SJCRH30 (cell line): ENCODE results near the gene TMEM44. TPM values are rescaled to one million over a fixed set of nuclear protein-coding genes. Genes with fewer than 3 reads are reported as not detected.
"Not testable (repeated sequence)": the region's sequence is repeated elsewhere in the genome, so short reads cannot be mapped to it uniquely, and the experiment has no call there.

ENCODE experiments used
- DNase-seq, 2 experiments: peaks; one replicate each; pipeline ENCODE4 v3.0.0-alpha.2; 2015 to 2020
- H3K27ac ChIP-seq: fragments of 250-450 bp; sonication (Bioruptor Pico); 2 replicates; pipeline ENCODE4 v1.5.1; 2020; ENCODE audit warnings: mild to moderate bottlenecking, moderate library complexity
- H3K27me3 ChIP-seq: fragments of 250-450 bp; sonication (Bioruptor Pico); 2 replicates; pipeline ENCODE4 v1.5.1; 2020; ENCODE audit warnings: mild to moderate bottlenecking, moderate library complexity
- H3K36me3 ChIP-seq: fragments of 250-450 bp; sonication (Bioruptor Pico); 2 replicates; pipeline ENCODE4 v1.5.1; 2020; ENCODE audit warnings: mild to moderate bottlenecking, moderate library complexity
- H3K4me1 ChIP-seq: fragments of 250-450 bp; sonication (Bioruptor Pico); 2 replicates; pipeline ENCODE4 v1.5.1; 2020; ENCODE audit warnings: mild to moderate bottlenecking, moderate library complexity
- H3K4me3 ChIP-seq: fragments of 250-450 bp; sonication (Bioruptor Pico); 2 replicates; pipeline ENCODE4 v1.5.1; 2020; ENCODE audit warnings: mild to moderate bottlenecking, moderate library complexity
- H3K9me3 ChIP-seq: fragments of 250-450 bp; sonication (Bioruptor Pico); replicated peaks from 2 replicates; pipeline ENCODE4 v1.5.1; 2020; ENCODE audit warnings: mild to moderate bottlenecking, moderate library complexity
- total RNA-seq: library from RNA; depleted of rRNA; stranded (reverse); fragments of >200 nt; shearing (Covaris generic); gene quantifications from 2 replicates; pipeline ENCODE4 v1.2.3, GENCODE V29; 2014; rRNA removed

Gene TMEM44
- total RNA-seq, 1 experiment from 2014 or later, result 9.4 TPM

DNA sequence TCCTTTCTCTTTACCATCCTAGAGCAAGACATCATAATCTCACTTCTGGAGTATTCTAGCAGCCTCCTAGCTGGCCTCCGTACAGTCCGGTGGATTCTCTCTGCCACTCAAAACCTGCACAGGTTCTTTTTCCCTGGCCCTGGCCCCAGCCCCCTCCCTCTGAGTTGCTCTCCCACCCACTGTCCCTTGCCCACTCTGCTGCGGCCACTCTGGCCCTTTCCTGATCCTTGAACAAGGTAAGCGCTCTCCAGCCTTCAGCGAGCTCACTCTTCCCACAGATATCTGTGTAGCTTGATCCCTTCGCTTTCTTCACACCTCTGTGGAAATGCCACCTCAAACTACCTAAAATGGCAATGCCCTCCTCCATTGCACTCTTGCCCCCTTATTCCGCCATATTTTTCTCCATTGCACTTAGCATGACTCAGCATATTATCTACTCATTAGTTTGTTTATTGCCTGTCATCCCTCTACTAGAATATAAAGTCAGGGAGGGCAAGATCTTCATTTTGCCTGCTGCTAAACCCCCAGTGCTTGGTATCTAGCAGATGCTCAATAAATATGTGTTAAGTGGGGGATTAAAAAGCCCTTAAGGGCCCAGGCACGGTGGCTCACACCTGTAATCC is 80.8 kb downstream of the TMEM44 start:
- H3K4me3 ChIP-seq, result no peak overlapping the region
- no peak overlapping the region for H3K27ac ChIP-seq
- no peak for DNase-seq
- no peaks in the 10 kb centered on the region; the same call in 1 of the 2 replicates for H3K9me3 ChIP-seq
- no peaks in the 10 kb centered on the region for H3K27me3 ChIP-seq
- H3K36me3 ChIP-seq, result no peaks in the 10 kb centered on the region
- peaks cover 29% of the 10 kb centered on the region for H3K4me1 ChIP-seq

DNA sequence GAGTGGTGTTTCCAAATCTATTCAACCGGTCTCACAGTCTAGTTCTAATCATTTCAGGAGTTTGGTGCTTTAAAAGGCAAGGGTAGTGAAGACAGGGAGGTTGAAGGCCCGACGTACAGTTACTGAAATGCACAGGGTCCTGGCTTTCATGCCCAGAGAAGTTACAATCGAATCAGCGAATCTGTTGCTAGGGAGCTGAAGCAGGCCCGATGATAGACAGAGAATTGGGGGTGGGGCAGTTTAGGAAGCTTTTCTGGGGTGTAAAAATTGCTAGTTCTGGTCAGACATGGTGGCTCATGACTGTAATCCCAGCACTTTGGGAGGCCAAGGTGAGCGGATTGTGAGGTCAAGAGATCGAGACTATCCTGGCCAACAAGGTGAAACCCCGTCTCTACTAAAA is 83.4 kb downstream of the TMEM44 start:
- DNase-seq, result no peak
- peaks cover 18% of the 10 kb centered on the region; the same call in 1 of the 2 replicates for H3K4me1 ChIP-seq
- no peaks in the 10 kb centered on the region; the same call in 1 of the 2 replicates for H3K9me3 ChIP-seq
- H3K27ac ChIP-seq, result peak overlapping the region; percentile 58; the same call in 1 of the 2 replicates
- H3K27me3 ChIP-seq, result no peaks in the 10 kb centered on the region
- H3K4me3 ChIP-seq, result no peak overlapping the region
- no peaks in the 10 kb centered on the region for H3K36me3 ChIP-seq

- Histone ChIP-seq H3K27me3 (no peaks in the 10 kb centered on the region), H3K4me3 (no peak overlapping the region; the same call in 1 of the 2 replicates), H3K4me1 (peaks cover 18% of the 10 kb centered on the region; the same call in 1 of the 2 replicates), H3K36me3 (no peaks in the 10 kb centered on the region), H3K27ac (no peak overlapping the region; the same call in 1 of the 2 replicates), H3K9me3 (no peaks in the 10 kb centered on the region; the same call in 1 of the 2 replicates)
- peak in 1 of 2 experiments; percentile 47 for DNase-seq
These were observed 84.6 kb downstream of the TMEM44 start for GRCh38 chr3:194548346-194549321.

- no peaks in the 10 kb centered on the region for H3K27me3 ChIP-seq
- H3K36me3 ChIP-seq, result no peaks in the 10 kb centered on the region
- peaks cover 18% of the 10 kb centered on the region; the same call in 1 of the 2 replicates for H3K4me1 ChIP-seq
- no peaks in the 10 kb centered on the region; the same call in 1 of the 2 replicates for H3K9me3 ChIP-seq
- H3K27ac ChIP-seq, result no peak overlapping the region
- no peak overlapping the region for H3K4me3 ChIP-seq
- DNase-seq, result no peak
These were observed 86.2 kb downstream of the TMEM44 start for GRCh38 chr3:194547042-194547441.

DNA sequence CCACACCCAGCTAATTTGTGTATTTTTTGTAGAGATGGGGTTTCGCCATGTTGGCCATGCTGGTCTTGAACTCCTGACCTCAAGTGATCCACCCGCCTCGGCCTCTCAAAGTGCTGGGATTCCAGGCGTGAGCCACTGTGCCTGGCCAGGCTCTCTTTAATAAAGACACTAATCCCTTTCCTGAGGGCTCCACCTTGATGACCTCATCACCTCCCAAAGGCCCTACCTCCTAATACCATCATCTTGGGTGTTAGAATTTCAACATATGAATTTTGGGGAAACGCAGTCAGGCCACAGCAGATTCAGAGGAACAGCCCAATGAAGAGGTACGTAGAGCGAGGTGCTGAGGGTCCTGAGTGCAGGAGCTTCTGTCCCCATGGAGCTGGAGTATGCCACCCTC is 87.7 kb downstream of the TMEM44 start:
- not testable (repeated sequence) for H3K4me3 ChIP-seq, DNase-seq
- peaks cover 14% of the 10 kb centered on the region; the same call in 1 of the 2 replicates for H3K4me1 ChIP-seq

GRCh38 chr3:194543550-194543949 is 89.7 kb downstream of the TMEM44 start:
- H3K36me3 ChIP-seq, result no peaks in the 10 kb centered on the region
- H3K27ac ChIP-seq, result no peak overlapping the region
- H3K27me3 ChIP-seq, result no peaks in the 10 kb centered on the region
- H3K4me3 ChIP-seq, result no peak overlapping the region
- DNase-seq, result no peak
- H3K9me3 ChIP-seq, result no peaks in the 10 kb centered on the region; the same call in 1 of the 2 replicates
- peaks cover 2% of the 10 kb centered on the region; the same call in 1 of the 2 replicates for H3K4me1 ChIP-seq

More for the DNA sequence above, 87.7 kb downstream of the TMEM44 start:
- not testable (repeated sequence) for H3K27ac ChIP-seq, H3K36me3 ChIP-seq, H3K27me3 ChIP-seq, H3K9me3 ChIP-seq

DNA sequence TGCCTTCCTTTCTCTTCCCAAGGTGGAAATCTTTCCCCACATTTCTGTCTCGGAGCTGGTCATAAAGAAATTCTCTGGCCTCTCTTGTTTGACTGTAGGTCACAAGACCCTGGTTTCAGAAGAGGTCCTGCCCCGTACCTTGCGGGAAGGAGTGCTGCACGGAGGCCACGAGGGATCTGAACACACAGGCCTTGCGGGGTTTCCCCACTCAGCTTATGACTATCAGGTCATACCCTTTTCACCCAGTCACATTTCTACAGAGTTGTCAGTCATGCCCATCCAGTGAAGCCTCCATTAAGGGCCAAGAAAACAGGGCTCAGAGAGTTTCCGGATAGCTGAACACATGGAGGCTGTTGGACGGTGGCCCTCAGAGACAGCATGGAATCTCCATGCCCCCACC is 91.7 kb downstream of the TMEM44 start:
- no peak overlapping the region for H3K4me3 ChIP-seq
- H3K27ac ChIP-seq, result no peak overlapping the region
- no peaks in the 10 kb centered on the region for H3K27me3 ChIP-seq
- no peaks in the 10 kb centered on the region for H3K36me3 ChIP-seq
- peaks cover 10% of the 10 kb centered on the region; the same call in 1 of the 2 replicates for H3K4me1 ChIP-seq
- DNase-seq, result no peak
- H3K9me3 ChIP-seq, result no peaks in the 10 kb centered on the region

DNA sequence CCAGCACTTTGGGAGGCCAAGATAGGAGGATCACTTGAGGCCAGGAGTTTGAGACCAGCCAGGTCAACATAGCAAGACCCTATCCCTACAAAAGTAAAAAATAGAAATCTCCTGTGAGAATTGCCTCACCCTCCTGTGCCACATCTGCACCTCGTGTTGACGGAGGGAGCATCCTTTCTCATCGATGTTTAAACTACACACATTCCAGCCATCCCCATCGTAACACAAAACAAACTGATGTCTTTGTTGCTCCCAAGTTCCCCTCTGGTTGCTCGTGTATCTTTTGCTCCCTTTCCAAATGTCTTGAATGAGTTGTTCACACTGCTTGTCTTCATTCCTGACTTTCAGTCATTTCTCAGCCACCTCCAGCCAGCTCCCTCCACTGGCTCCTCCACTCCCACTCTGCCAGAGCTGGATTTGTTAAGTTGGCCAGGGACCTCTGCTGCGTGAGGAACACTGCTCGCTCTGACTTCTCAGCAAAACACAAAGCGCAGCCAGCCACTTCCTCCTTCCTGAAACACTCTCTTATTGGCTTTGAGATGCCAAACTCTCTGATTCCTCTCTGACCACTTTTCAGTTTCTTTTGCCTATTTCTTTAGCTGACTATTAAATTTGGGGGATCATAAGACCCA is 92.8 kb downstream of the TMEM44 start:
- no peak for DNase-seq
- Histone ChIP-seq H3K27ac (no peak overlapping the region), H3K27me3 (no peaks in the 10 kb centered on the region)

GRCh38 chr3:194539498-194539897 is 93.7 kb downstream of the TMEM44 start:
- Histone ChIP-seq H3K4me1 (peaks cover 13% of the 10 kb centered on the region; the same call in 1 of the 2 replicates), H3K4me3 (no peak overlapping the region), H3K27me3 (no peaks in the 10 kb centered on the region), H3K9me3 (no peaks in the 10 kb centered on the region), H3K27ac (no peak overlapping the region), H3K36me3 (no peaks in the 10 kb centered on the region)
- DNase-seq, result no peak

More for the DNA sequence above, 92.8 kb downstream of the TMEM44 start:
- Histone ChIP-seq H3K36me3 (no peaks in the 10 kb centered on the region), H3K4me3 (no peak overlapping the region), H3K9me3 (no peaks in the 10 kb centered on the region), H3K4me1 (peaks cover 13% of the 10 kb centered on the region; the same call in 1 of the 2 replicates)

DNA sequence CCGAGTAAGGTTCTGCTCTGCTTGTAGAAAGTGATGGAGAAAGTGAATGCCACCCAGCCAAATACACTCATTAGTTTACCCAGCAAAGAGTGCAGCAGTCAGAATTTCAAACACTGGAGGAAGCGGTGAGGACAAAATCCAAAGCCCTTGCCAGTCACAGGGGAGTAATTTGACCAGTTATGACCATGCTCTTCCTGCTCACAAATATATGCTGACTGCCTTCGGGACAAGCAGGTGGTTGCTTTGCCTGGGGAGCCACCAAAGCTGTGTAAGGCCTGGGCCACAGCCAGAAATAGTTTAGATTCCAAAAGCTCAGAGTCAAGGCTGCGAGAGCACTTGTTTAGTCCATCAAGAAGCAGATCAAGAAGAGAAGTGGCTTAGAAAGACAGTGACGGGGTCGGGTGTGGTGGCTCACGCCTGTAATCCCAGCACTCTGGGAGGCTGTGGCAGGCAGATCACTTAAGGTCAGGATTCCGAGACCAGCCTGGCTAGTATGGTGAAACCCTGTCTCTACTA is 95.4 kb downstream of the TMEM44 start:
- Histone ChIP-seq H3K36me3 (no peaks in the 10 kb centered on the region), H3K4me3 (peak overlapping the region; percentile 8; the same call in 1 of the 2 replicates), H3K4me1 (peaks cover 13% of the 10 kb centered on the region; the same call in 1 of the 2 replicates), H3K9me3 (no peaks in the 10 kb centered on the region), H3K27ac (peak overlapping the region; percentile 64), H3K27me3 (no peaks in the 10 kb centered on the region)
- DNase-seq, result peak; percentile 89 to 90

Other genes with a start within 250 kb of the TMEM44 start
- not detected in 2 replicates for gene GP5, start 234.2 kb downstream of the TMEM44 start, total RNA-seq
- gene ATP13A3, start 146.4 kb downstream of the TMEM44 start, total RNA-seq, result 129 and 155 TPM in 2 replicates
- 35.6 and 35.9 TPM in 2 replicates for gene LSG1, start 38.8 kb upstream of the TMEM44 start, total RNA-seq
- gene FAM43A, start 52.5 kb upstream of the TMEM44 start, total RNA-seq, result 1.9 TPM in 2 replicates